Retinal pigment epithelial cell (primary cell): ENCODE measurements around the gene APCDD1.
"Not testable (repeated sequence)": the region's sequence is repeated elsewhere in the genome, so short reads cannot be mapped to it uniquely, and the experiment has no call there.

Experiments used
- DNase-seq: peaks from one replicate; pipeline ENCODE4 v3.0.0-alpha.2; 2010; ENCODE audit warnings: low read depth
- H3K4me3 ChIP-seq: 2 replicates; pipeline ENCODE4 v1.5.1; 2011; ENCODE audit warnings: mild to moderate bottlenecking, low read length, control low read depth, moderate library complexity
- CTCF ChIP-seq: conservative IDR thresholded peaks from 2 replicates; pipeline ENCODE4 v1.5.1; 2011; ENCODE audit warnings: low read depth, low read length, control low read depth, inconsistent platforms

APCDD1 gene

GRCh38 chr18:10499230-10499629, 44.8 kb downstream of the APCDD1 start:
- no peak for DNase-seq
- H3K4me3 ChIP-seq, result no peak overlapping the region
- no peak for TF ChIP-seq CTCF

DNA sequence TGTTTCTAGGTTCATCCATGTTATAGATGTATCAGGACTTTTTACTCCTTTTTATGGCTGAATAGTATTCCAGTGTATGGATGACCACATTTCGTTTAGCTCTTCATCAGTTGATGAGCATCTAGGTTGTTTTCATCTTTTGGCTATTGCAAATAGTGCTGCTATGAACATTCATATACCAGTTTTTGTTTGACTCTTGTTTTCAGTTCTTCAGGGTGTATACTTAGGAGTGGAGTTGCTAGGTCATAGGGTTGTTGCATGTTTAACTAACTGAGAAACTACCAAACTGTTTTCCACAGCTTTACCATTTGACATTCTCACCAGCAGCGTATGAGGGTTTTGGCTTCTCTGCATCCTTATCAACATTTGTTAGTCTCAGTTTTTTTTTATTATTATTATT, 45.6 kb downstream of the APCDD1 start:
- H3K4me3 ChIP-seq, result no peak overlapping the region
- no peak for DNase-seq
- no peak for TF ChIP-seq CTCF

DNA sequence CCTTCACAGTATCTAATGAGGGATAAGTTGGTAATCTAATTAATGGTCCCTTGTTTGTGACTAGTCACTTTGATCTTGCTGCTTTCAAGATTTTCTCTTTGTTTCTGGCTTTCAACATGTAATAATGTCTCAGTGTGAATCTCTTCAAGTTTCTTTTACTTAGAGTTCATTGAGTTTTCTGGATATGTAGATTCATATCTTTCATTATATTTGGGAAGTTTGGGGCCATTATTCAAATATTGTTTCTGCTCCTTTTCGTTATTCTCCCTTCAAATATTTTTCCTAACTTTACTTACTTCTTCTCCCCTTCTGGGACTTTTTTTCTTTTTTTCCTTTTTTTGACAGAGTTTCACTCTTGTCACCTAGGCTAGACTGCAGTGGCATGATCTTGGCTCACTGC, 50.3 kb downstream of the APCDD1 start:
- TF ChIP-seq CTCF, result no peak
- no peak for DNase-seq
- H3K4me3 ChIP-seq, result no peak overlapping the region

DNA sequence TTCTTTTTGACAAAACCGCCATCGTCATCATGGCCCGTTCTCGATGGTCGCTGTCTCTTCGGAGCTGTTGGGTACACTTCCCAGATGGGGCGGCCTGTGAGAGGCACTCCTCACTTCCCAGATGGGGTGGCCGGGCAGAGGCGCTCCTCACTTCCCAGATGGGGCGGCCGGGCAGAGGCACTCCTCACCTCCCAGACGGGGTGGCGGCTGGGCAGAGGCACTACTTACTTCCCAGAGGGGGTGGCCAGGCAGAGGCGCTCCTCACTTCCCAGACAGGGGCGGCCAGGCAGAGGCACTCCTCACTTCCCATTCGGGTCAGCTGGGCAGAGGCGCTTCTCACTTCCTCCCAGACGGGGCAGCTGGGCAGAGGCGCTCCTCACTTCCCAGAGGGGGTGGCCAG, 51.5 kb downstream of the APCDD1 start:
- DNase-seq, H3K4me3 ChIP-seq: not testable (repeated sequence)

- no peak for TF ChIP-seq CTCF
- H3K4me3 ChIP-seq, result no peak overlapping the region
- no peak for DNase-seq
Observed at GRCh38 chr18:10508591-10508990, 54.2 kb downstream of the APCDD1 start.

DNA sequence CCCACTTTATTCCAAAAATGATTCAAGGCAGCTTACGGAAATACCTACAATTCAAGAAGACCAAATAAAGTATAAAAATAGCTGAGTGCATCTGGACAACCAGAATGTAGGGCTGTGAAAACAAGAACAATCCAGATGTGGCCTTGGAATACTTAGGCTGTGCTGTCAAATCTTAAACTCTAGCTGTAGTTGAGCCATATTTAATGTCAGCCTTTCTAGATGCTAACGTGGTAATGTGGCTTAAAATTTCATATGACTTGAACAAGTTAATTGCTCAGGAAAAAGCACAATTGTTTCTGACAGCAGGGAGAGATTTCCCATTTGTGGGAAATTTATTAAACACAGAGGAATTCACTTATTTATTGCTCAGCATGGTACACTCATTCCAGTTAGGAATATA, 56.8 kb downstream of the APCDD1 start:
- DNase-seq, result no peak
- no peak overlapping the region for H3K4me3 ChIP-seq
- no peak for TF ChIP-seq CTCF

GRCh38 chr18:10514082-10514481, 59.6 kb downstream of the APCDD1 start:
- no peak for DNase-seq
- TF ChIP-seq CTCF, result no peak
- H3K4me3 ChIP-seq, result no peak overlapping the region

- no peak for TF ChIP-seq CTCF
- DNase-seq, result no peak
- H3K4me3 ChIP-seq, result no peak overlapping the region
Observed at GRCh38 chr18:10514601-10515000, 60.2 kb downstream of the APCDD1 start.
